Adrenal gland (tissue), 12 donors: Measurements from ENCODE around the gene PPP1R1C. TPM values are rescaled to one million over a fixed set of nuclear protein-coding genes. Genes with fewer than 3 reads are reported as not detected.

Experiments
- DNase-seq, 7 donors: peaks; one replicate each; pipeline ENCODE4 v3.0.0-alpha.2; 2019 to 2020
- H3K27ac ChIP-seq, 5 donors: fragments of 200-600 bp; sonication (generic) in 4 of 5; 1 replicate in 3 of 5; 2 replicates in 2 of 5; pipeline versions ENCODE4 v1.5.1 to v1.8.0; 2016 to 2020; ENCODE audit warnings: mild to moderate bottlenecking in 1 of 5
- H3K27me3 ChIP-seq: fragments of 200-600 bp; 2 replicates; pipeline ENCODE4 v1.8.0; 2021
- H3K36me3 ChIP-seq, 2 donors: fragments of 200-600 bp; replicated peaks in 1 of 2; 1 replicate in 1 of 2; 2 replicates in 1 of 2; pipeline versions ENCODE4 v1.5.1 to v1.8.0; 2018 to 2022
- H3K4me1 ChIP-seq, 2 donors: fragments of 200-600 bp; replicated peaks in 1 of 2; 1 replicate in 1 of 2; 2 replicates in 1 of 2; pipeline versions ENCODE4 v1.5.1 to v1.8.0; 2018 to 2021
- H3K4me3 ChIP-seq, 4 donors: fragments of 200-600 bp; sonication (generic) in 3 of 4; one replicate each; pipeline ENCODE4 v1.5.1; 2016 to 2018
- H3K9me3 ChIP-seq, 3 donors: fragments of 200-600 bp; sonication (generic) in 1 of 3; replicated peaks in 1 of 3; 1 replicate in 2 of 3; 2 replicates in 1 of 3; pipeline versions ENCODE4 v1.5.1 to v1.8.0; 2016 to 2021
- CTCF ChIP-seq, 6 experiments: fragments of 450-650 bp in 4 of 6; fragments of 200-600 bp in 2 of 6; sonication (generic) in 1 of 6; IDR thresholded peaks; 1 replicate in 5 of 6; 2 replicates in 1 of 6; pipeline versions ENCODE4 v1.5.1 to v1.8.0; 2016 to 2021; ENCODE audit warnings: antibody characterized with exemption in 6 of 6, mild to moderate bottlenecking in 2 of 6, moderate library complexity in 1 of 6
- POLR2A ChIP-seq, 2 donors: fragments of 450-650 bp; IDR thresholded peaks; one replicate each; pipeline ENCODE4 v1.6.1; 2017; ENCODE audit warnings: antibody characterized with exemption in 2 of 2, mild to moderate bottlenecking in 2 of 2, moderate library complexity in 1 of 2
- WGBS, 4 donors: extraction: QIAGEN DNeasy Blood & Tissue Kit in 2 of 4; methylation state at CpG; one replicate each; pipeline versions ENCODE4 v1.1.5 to v1.1.7; 2013 to 2017; 5-methylcytosine and 5-hydroxymethylcytosine counted together
- intact Hi-C, 2 donors: fragments of 100-400 bp; cut with DNase I; formaldehyde crosslinking; loops; one replicate each; pipeline versions ENCODE4 v1.14.1 to v1.15.0; 2022 to 2023
- polyA plus RNA-seq, 3 donors: library from polyadenylated mRNA; stranded (reverse); fragments of 200-250 nt in 2 of 3; fragments of 350-450 nt in 1 of 3; fragmentation: Illumina TruSeq in 1 of 3; extraction: RNeasy Lipid Tissue Mini Kit (QIAGEN cat#74804) in 1 of 3; gene quantifications; one replicate each; pipeline ENCODE4 v1.2.3, GENCODE V29; 2013 to 2014
- total RNA-seq, 9 donors: library from RNA; depleted of rRNA in 4 of 9; stranded (reverse); fragments of >200 nt in 4 of 9; fragments of 120-200 nt in 1 of 9; fragmentation: NEBNext Ultra II Directional in 1 of 9; extraction: Animal tissue kit (Norgen Biotek cat#: 25700) in 1 of 9; gene quantifications; one replicate each; pipeline versions ENCODE4 v1.1.0 to v1.2.4, GENCODE V29; 2013 to 2023
- donor health status: healthy with polysubstance abuse.
- donor health status: Bipolar disorder and iron deficiency.
- donor health status: DM: yes; HTN: yes; CAD: no.
- donor health status: DM: no; HTN: no; CAD: no.
- donor health status: DM: no; HTN: no; CAD: no.
- donor health status: DM: yes; HTN: yes; CAD: no.

The PPP1R1C gene
- total and polyA plus RNA-seq, 12 donors = 0.29 to 5.9 (median 1.4) TPM; not detected in 3

DNA sequence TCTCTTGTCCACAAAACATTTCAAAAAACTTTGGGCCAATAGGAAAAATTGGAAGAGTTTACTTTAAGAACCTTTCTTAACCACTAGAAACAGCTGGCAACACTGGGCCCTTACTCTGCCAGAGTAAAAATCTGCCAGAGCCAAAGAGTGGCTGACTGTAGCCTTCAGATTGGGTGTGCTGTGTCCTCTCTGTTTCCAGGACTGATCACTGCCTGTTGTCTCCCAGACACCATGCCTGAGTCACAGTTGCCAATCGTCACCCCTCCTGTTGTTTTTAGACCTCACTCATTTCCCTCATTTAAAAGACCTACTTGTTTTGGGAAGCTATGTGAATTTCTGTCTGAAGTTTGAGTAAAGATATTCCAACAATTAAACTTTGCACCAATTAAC is 159.1 kb downstream of the PPP1R1C start:
- Histone ChIP-seq H3K9me3 (no peaks in the 10 kb centered on the region), H3K4me1 (no peaks in the 10 kb centered on the region), H3K27ac (no peak overlapping the region), H3K27me3 (no peaks in the 10 kb centered on the region), H3K36me3 (no peaks in the 10 kb centered on the region), H3K4me3 (no peak overlapping the region)
- intact Hi-C loops = no loop called here
- DNase-seq = peak in 1 of 7 donors; percentile 11
- TF ChIP-seq POLR2A (IDR thresholded peaks at IDR 0.05) (no peak), CTCF (IDR thresholded peaks at IDR 0.05) (no peak)
- WGBS, 4 donors = 27 to 35% (median 29%) methylated on average over 1 of the region's 1 CpG

DNA sequence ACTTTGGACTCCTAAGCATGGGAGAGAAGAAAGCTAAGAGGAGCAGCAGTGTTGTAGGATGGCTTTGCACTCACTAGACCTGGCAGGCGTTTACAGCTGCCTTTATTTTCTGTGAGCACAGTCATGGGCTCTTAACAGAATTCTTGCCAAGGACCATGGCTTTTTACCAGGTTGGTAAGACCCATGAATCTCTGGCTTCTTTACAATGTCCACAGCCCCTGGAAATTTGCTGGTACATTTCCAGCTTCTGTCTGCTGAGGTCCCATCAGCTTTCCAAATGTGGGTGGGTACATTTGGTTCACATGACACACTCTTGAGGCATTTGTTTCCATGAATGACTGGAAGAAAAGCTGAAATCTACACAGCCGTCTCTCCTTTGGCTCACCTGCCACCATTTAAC is 162.7 kb downstream of the PPP1R1C start:
- H3K27ac ChIP-seq = no peak overlapping the region
- DNase-seq = no peak
- H3K9me3 ChIP-seq = no peaks in the 10 kb centered on the region
- TF ChIP-seq POLR2A (IDR thresholded peaks at IDR 0.05) (no peak), CTCF (IDR thresholded peaks at IDR 0.05) (no peak)
- intact Hi-C loops = no loop called here
- H3K36me3 ChIP-seq = no peaks in the 10 kb centered on the region
- WGBS, 4 donors = 45 to 68% (median 67%) methylated on average over 2 of the region's 2 CpGs
- H3K4me1 ChIP-seq = no peaks in the 10 kb centered on the region
- H3K4me3 ChIP-seq = no peak overlapping the region
- H3K27me3 ChIP-seq = no peaks in the 10 kb centered on the region

GRCh38 chr2:182163878-182164277 is 178.2 kb downstream of the PPP1R1C start:
- WGBS, 4 donors = 71 to 90% (median 90%) methylated on average over 2 to 3 of the region's 3 CpGs
- Histone ChIP-seq H3K36me3 (no peaks in the 10 kb centered on the region), H3K27me3 (no peaks in the 10 kb centered on the region), H3K4me3 (no peak overlapping the region), H3K4me1 (no peaks in the 10 kb centered on the region), H3K27ac (no peak overlapping the region), H3K9me3 (no peaks in the 10 kb centered on the region)
- no peak for DNase-seq
- TF ChIP-seq POLR2A (IDR thresholded peaks at IDR 0.05) (no peak), CTCF (IDR thresholded peaks at IDR 0.05) (no peak)
- intact Hi-C loops = no loop called here

GRCh38 chr2:182164686-182165085 is 179.0 kb downstream of the PPP1R1C start:
- intact Hi-C loops = no loop called here
- no peak overlapping the region for H3K4me3 ChIP-seq
- no peak overlapping the region for H3K27ac ChIP-seq
- no peaks in the 10 kb centered on the region for H3K4me1 ChIP-seq
- no peaks in the 10 kb centered on the region for H3K36me3 ChIP-seq
- no peaks in the 10 kb centered on the region for H3K9me3 ChIP-seq
- DNase-seq = no peak
- no peaks in the 10 kb centered on the region for H3K27me3 ChIP-seq
- 78 to 89% (median 82%) methylated on average over 1 of the region's 1 CpG for WGBS, 4 donors
- TF ChIP-seq CTCF (IDR thresholded peaks at IDR 0.05) (no peak), POLR2A (IDR thresholded peaks at IDR 0.05) (no peak)
